Ectodermal cell (in vitro differentiated cells): ENCODE measurements around the gene TCF21.

Experiments
- H3K27ac ChIP-seq: 2 replicates; pipeline ENCODE4 v1.7.0; 2013; ENCODE audit warnings: mild to moderate bottlenecking, low read depth, low read length; ENCODE audit not compliant: insufficient read depth, poor library complexity, severe bottlenecking
- H3K27me3 ChIP-seq: 2 replicates; pipeline ENCODE4 v1.7.0; 2013; ENCODE audit warnings: mild to moderate bottlenecking, low read length; ENCODE audit not compliant: insufficient read depth, control insufficient read depth, poor library complexity, severe bottlenecking
- H3K36me3 ChIP-seq: one replicate; pipeline ENCODE4 v1.7.0; 2013; ENCODE audit warnings: low read length; ENCODE audit not compliant: control insufficient read depth, insufficient read depth
- H3K4me1 ChIP-seq: one replicate; pipeline ENCODE4 v1.7.0; 2013; ENCODE audit warnings: low read length; ENCODE audit not compliant: control insufficient read depth, insufficient read depth
- H3K4me3 ChIP-seq: 2 replicates; pipeline ENCODE4 v1.7.0; 2013; ENCODE audit warnings: low read depth, low read length, control low read depth; ENCODE audit not compliant: insufficient read depth
- H3K9me3 ChIP-seq: 2 replicates; pipeline ENCODE4 v1.7.0; 2013; ENCODE audit warnings: mild to moderate bottlenecking, low read length, moderate library complexity; ENCODE audit not compliant: control insufficient read depth
- WGBS, 2 experiments: methylation state at CpG; one replicate each; pipeline ENCODE4 v1.1.7; 2013; ENCODE audit warnings: missing lambda C conversion rate in 2 of 2; 5-methylcytosine and 5-hydroxymethylcytosine counted together

TCF21 gene

GRCh38 chr6:133887880-133888230 is 1.1 kb upstream of the TCF21 start:
- Histone ChIP-seq H3K4me1 (peaks cover 19% of the 10 kb centered on the region), H3K9me3 (no peaks in the 10 kb centered on the region), H3K36me3 (no peaks in the 10 kb centered on the region), H3K4me3 (no peak overlapping the region), H3K27ac (no peak overlapping the region), H3K27me3 (peaks cover 75% of the 10 kb centered on the region)
- WGBS, 2 experiments = 53 to 56% methylated on average over 1 of the region's 1 CpG

- H3K4me1 ChIP-seq = peaks cover 22% of the 10 kb centered on the region
- H3K4me3 ChIP-seq = peak overlapping the region; percentile 41
- peaks cover 94% of the 10 kb centered on the region for H3K27me3 ChIP-seq
- H3K27ac ChIP-seq = no peak overlapping the region
- H3K36me3 ChIP-seq = no peaks in the 10 kb centered on the region
- H3K9me3 ChIP-seq = no peaks in the 10 kb centered on the region
- WGBS, 2 experiments = 0 to 1% methylated on average over 54 to 56 of the region's 56 CpGs
These were observed 867 bp downstream of the TCF21 start for GRCh38 chr6:133889557-133890403.

- peaks cover 98% of the 10 kb centered on the region for H3K27me3 ChIP-seq
- peaks cover 27% of the 10 kb centered on the region for H3K4me1 ChIP-seq
- H3K36me3 ChIP-seq = no peaks in the 10 kb centered on the region
- 7% methylated on average over 4 of the region's 4 CpGs; no CpG with 5 or more reads in 1 of the 2 experiments for WGBS, 2 experiments
- no peak overlapping the region for H3K27ac ChIP-seq
- no peak overlapping the region for H3K4me3 ChIP-seq
- no peaks in the 10 kb centered on the region for H3K9me3 ChIP-seq
These were observed 1.8 kb downstream of the TCF21 start for GRCh38 chr6:133890711-133891148.

- H3K27me3 ChIP-seq = peaks cover 100% of the 10 kb centered on the region
- no peaks in the 10 kb centered on the region for H3K9me3 ChIP-seq
- WGBS, 2 experiments = 0% methylated on average over 44 to 45 of the region's 45 CpGs
- peaks cover 33% of the 10 kb centered on the region for H3K4me1 ChIP-seq
- no peak overlapping the region for H3K4me3 ChIP-seq
- no peak overlapping the region for H3K27ac ChIP-seq
- no peaks in the 10 kb centered on the region for H3K36me3 ChIP-seq
These were observed 2.4 kb downstream of the TCF21 start for GRCh38 chr6:133891149-133891926.

- H3K4me1 ChIP-seq = peaks cover 33% of the 10 kb centered on the region
- no peaks in the 10 kb centered on the region for H3K9me3 ChIP-seq
- H3K4me3 ChIP-seq = no peak overlapping the region
- no peaks in the 10 kb centered on the region for H3K36me3 ChIP-seq
- H3K27me3 ChIP-seq = peaks cover 100% of the 10 kb centered on the region
- no peak overlapping the region for H3K27ac ChIP-seq
- WGBS, 2 experiments = 5 to 6% methylated on average over 10 to 11 of the region's 12 CpGs
These were observed 3.3 kb downstream of the TCF21 start for GRCh38 chr6:133891927-133892812.

- 3 to 4% methylated on average over 41 of the region's 41 CpGs for WGBS, 2 experiments
- H3K4me1 ChIP-seq = peaks cover 33% of the 10 kb centered on the region
- no peaks in the 10 kb centered on the region for H3K9me3 ChIP-seq
- no peak overlapping the region for H3K27ac ChIP-seq
- no peak overlapping the region for H3K4me3 ChIP-seq
- H3K27me3 ChIP-seq = peaks cover 100% of the 10 kb centered on the region
- H3K36me3 ChIP-seq = no peaks in the 10 kb centered on the region
These were observed 4.1 kb downstream of the TCF21 start for GRCh38 chr6:133892813-133893691.

GRCh38 chr6:133893946-133894345 is 5.0 kb downstream of the TCF21 start:
- H3K27me3 ChIP-seq = peaks cover 100% of the 10 kb centered on the region
- peaks cover 33% of the 10 kb centered on the region for H3K4me1 ChIP-seq
- no peak overlapping the region for H3K4me3 ChIP-seq
- H3K27ac ChIP-seq = no peak overlapping the region
- no peaks in the 10 kb centered on the region for H3K9me3 ChIP-seq
- WGBS, 2 experiments = 35% methylated on average over 3 of the region's 4 CpGs
- no peaks in the 10 kb centered on the region for H3K36me3 ChIP-seq

- no peak overlapping the region for H3K4me3 ChIP-seq
- WGBS, 2 experiments = 42 to 58% methylated on average over 2 of the region's 2 CpGs
- no peak overlapping the region for H3K27ac ChIP-seq
- H3K9me3 ChIP-seq = no peaks in the 10 kb centered on the region
- H3K27me3 ChIP-seq = peaks cover 96% of the 10 kb centered on the region
- H3K4me1 ChIP-seq = peaks cover 30% of the 10 kb centered on the region
- H3K36me3 ChIP-seq = no peaks in the 10 kb centered on the region
These were observed 5.5 kb downstream of the TCF21 start for GRCh38 chr6:133894369-133894768.

- H3K36me3 ChIP-seq = no peaks in the 10 kb centered on the region
- 37 to 43% methylated on average over 5 of the region's 5 CpGs for WGBS, 2 experiments
These were observed 6.0 kb downstream of the TCF21 start for GRCh38 chr6:133894795-133895358.

More at GRCh38 chr6:133894795-133895358, 6.0 kb downstream of the TCF21 start:
- no peak overlapping the region for H3K4me3 ChIP-seq
- H3K9me3 ChIP-seq = no peaks in the 10 kb centered on the region
- no peak overlapping the region for H3K27ac ChIP-seq
- H3K27me3 ChIP-seq = peaks cover 91% of the 10 kb centered on the region
- peaks cover 25% of the 10 kb centered on the region for H3K4me1 ChIP-seq
